Measurements from ENCODE around the gene MAD1L1. TPM values are rescaled to one million over a fixed set of nuclear protein-coding genes. Genes with fewer than 3 reads are reported as not detected.

Gene MAD1L1
- total and polyA plus RNA-seq, 3 donors from 2014 or later, result 63.1 to 149 (median 94.6) TPM

- 90 to 96% methylated on average over 5 to 17 of the region's 17 CpGs for WGBS, 2 donors
- no peak for TF ChIP-seq CTCF (IDR thresholded peaks at IDR 0.05)
- no peak for TF ChIP-seq POLR2A (IDR thresholded peaks at IDR 0.05)
- no peak for DNase-seq
- H3K9me3 ChIP-seq, result no peaks in the 10 kb centered on the region
- intact Hi-C loops (cut with DNase I; ENCODE audit: low total_unique reads), result no loop called here
- no peaks in the 10 kb centered on the region for H3K36me3 ChIP-seq (ENCODE audit: low read depth, missing control alignments)
- H3K27ac ChIP-seq, result no peak overlapping the region
- no peaks in the 10 kb centered on the region for H3K27me3 ChIP-seq
- H3K4me1 ChIP-seq, result peaks cover 19% of the 10 kb centered on the region
- no peak overlapping the region for H3K4me3 ChIP-seq
Observed at GRCh38 chr7:1815051-1815481, 417.7 kb downstream of the MAD1L1 start.

GRCh38 chr7:1814089-1814811 lies 418.5 kb downstream of the MAD1L1 start:
- no peak for DNase-seq
- no peak overlapping the region for H3K4me3 ChIP-seq
- no peaks in the 10 kb centered on the region for H3K27me3 ChIP-seq
- peaks cover 19% of the 10 kb centered on the region for H3K4me1 ChIP-seq
- TF ChIP-seq CTCF (IDR thresholded peaks at IDR 0.05) (no peak), POLR2A (IDR thresholded peaks at IDR 0.05) (no peak)
- H3K9me3 ChIP-seq, result no peaks in the 10 kb centered on the region
- WGBS, 2 donors, result 94 to 100% methylated on average over 6 to 22 of the region's 22 CpGs
- no peak overlapping the region for H3K27ac ChIP-seq
- intact Hi-C loops (cut with DNase I; ENCODE audit: low total_unique reads), result no loop called here
- no peaks in the 10 kb centered on the region for H3K36me3 ChIP-seq (ENCODE audit: low read depth, missing control alignments)

DNA sequence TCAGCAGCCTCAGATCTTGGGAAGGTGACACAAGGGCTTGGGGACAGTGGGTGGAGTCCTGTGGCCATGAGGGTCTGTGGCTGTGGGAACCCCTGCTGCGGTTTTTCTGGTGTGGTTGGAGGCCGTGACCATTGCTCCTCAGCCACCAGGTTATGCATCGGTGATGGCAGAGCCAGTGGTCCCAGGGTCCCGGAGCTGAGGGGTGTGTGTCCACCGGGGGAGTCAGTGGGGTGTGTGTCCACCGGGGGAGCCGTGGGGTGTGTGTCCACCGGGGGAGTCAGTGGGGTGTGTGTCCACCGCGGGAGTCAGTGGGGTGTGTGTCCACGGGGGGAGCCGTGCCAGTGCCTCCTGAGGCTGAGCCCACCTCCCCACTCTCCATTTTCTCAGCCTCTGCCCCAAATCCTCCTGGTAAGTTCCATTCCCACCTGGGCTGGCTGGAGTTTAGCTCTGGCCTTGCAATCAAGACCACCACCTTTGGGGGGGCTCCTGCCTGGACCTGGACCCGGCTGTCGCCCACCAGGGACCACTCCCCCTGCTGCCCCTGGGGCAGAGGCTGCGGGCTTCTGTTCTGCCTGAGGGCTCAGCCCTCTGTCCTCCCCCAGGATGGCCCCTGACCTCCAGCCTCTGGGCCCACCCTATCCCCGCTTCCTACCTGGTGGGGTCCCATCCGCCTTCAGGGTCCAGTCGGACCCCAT lies 419.2 kb downstream of the MAD1L1 start:
- DNase-seq, result no peak
- 87 to 94% methylated on average over 6 to 18 of the region's 18 CpGs for WGBS, 2 donors
- no peak overlapping the region for H3K27ac ChIP-seq
- H3K4me3 ChIP-seq, result no peak overlapping the region
- no peaks in the 10 kb centered on the region for H3K9me3 ChIP-seq
- TF ChIP-seq POLR2A (IDR thresholded peaks at IDR 0.05) (no peak), CTCF (IDR thresholded peaks at IDR 0.05) (no peak)
- intact Hi-C loops (cut with DNase I; ENCODE audit: low total_unique reads), result no loop called here
- H3K4me1 ChIP-seq, result peaks cover 19% of the 10 kb centered on the region
- H3K27me3 ChIP-seq, result no peaks in the 10 kb centered on the region
- H3K36me3 ChIP-seq (ENCODE audit: low read depth, missing control alignments), result no peaks in the 10 kb centered on the region

GRCh38 chr7:1812509-1813393 lies 420.0 kb downstream of the MAD1L1 start:
- H3K27me3 ChIP-seq, result no peaks in the 10 kb centered on the region
- H3K27ac ChIP-seq, result no peak overlapping the region
- TF ChIP-seq POLR2A (IDR thresholded peaks at IDR 0.05) (no peak), CTCF (IDR thresholded peaks at IDR 0.05) (peak in 1 of 3 experiments; percentile 19)
- 56 to 64% methylated on average over 33 of the region's 33 CpGs for WGBS, 2 donors
- no peak overlapping the region for H3K4me3 ChIP-seq
- H3K4me1 ChIP-seq, result peaks cover 16% of the 10 kb centered on the region
- intact Hi-C loops (cut with DNase I; ENCODE audit: low total_unique reads), result no loop called here
- H3K36me3 ChIP-seq (ENCODE audit: low read depth, missing control alignments), result no peaks in the 10 kb centered on the region
- no peaks in the 10 kb centered on the region for H3K9me3 ChIP-seq
- no peak for DNase-seq
